Measurements from ENCODE around the gene RFT1. TPM values are rescaled to one million over a fixed set of nuclear protein-coding genes. Genes with fewer than 3 reads are reported as not detected.

The RFT1 gene
- total RNA-seq, 1 experiment from 2014 or later = 26.3 TPM

GRCh38 chr3:53171064-53171418 lies 40.8 kb upstream of the RFT1 start (continued):
- no peak for TF ChIP-seq ETV6 (CRISPR knock-in tag; IDR thresholded peaks at IDR 0.05)
- no peak for TF ChIP-seq MAX (CRISPR knock-in tag; IDR thresholded peaks at IDR 0.05)
- TF ChIP-seq, protein P1, sequence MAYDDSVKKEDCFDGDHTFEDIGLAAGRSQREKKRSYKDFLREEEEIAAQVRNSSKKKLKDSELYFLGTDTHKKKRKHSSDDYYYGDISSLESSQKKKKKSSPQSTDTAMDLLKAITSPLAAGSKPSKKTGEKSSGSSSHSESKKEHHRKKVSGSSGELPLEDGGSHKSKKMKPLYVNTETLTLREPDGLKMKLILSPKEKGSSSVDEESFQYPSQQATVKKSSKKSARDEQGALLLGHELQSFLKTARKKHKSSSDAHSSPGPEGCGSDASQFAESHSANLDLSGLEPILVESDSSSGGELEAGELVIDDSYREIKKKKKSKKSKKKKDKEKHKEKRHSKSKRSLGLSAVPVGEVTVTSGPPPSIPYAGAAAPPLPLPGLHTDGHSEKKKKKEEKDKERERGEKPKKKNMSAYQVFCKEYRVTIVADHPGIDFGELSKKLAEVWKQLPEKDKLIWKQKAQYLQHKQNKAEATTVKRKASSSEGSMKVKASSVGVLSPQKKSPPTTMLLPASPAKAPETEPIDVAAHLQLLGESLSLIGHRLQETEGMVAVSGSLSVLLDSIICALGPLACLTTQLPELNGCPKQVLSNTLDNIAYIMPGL (CRISPR knock-in tag; IDR thresholded peaks at IDR 0.05) = no peak
- TF ChIP-seq, protein P2, sequence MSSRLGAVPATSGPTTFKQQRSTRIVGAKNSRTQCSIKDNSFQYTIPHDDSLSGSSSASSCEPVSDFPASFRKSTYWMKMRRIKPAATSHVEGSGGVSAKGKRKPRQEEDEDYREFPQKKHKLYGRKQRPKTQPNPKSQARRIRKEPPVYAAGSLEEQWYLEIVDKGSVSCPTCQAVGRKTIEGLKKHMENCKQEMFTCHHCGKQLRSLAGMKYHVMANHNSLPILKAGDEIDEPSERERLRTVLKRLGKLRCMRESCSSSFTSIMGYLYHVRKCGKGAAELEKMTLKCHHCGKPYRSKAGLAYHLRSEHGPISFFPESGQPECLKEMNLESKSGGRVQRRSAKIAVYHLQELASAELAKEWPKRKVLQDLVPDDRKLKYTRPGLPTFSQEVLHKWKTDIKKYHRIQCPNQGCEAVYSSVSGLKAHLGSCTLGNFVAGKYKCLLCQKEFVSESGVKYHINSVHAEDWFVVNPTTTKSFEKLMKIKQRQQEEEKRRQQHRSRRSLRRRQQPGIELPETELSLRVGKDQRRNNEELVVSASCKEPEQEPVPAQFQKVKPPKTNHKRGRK (CRISPR knock-in tag; IDR thresholded peaks at IDR 0.05; ENCODE audit: borderline replicate concordance) = no peak
- no peak for TF ChIP-seq GABPB1 (CRISPR knock-in tag; IDR thresholded peaks at IDR 0.05)
- TF ChIP-seq, protein P3, sequence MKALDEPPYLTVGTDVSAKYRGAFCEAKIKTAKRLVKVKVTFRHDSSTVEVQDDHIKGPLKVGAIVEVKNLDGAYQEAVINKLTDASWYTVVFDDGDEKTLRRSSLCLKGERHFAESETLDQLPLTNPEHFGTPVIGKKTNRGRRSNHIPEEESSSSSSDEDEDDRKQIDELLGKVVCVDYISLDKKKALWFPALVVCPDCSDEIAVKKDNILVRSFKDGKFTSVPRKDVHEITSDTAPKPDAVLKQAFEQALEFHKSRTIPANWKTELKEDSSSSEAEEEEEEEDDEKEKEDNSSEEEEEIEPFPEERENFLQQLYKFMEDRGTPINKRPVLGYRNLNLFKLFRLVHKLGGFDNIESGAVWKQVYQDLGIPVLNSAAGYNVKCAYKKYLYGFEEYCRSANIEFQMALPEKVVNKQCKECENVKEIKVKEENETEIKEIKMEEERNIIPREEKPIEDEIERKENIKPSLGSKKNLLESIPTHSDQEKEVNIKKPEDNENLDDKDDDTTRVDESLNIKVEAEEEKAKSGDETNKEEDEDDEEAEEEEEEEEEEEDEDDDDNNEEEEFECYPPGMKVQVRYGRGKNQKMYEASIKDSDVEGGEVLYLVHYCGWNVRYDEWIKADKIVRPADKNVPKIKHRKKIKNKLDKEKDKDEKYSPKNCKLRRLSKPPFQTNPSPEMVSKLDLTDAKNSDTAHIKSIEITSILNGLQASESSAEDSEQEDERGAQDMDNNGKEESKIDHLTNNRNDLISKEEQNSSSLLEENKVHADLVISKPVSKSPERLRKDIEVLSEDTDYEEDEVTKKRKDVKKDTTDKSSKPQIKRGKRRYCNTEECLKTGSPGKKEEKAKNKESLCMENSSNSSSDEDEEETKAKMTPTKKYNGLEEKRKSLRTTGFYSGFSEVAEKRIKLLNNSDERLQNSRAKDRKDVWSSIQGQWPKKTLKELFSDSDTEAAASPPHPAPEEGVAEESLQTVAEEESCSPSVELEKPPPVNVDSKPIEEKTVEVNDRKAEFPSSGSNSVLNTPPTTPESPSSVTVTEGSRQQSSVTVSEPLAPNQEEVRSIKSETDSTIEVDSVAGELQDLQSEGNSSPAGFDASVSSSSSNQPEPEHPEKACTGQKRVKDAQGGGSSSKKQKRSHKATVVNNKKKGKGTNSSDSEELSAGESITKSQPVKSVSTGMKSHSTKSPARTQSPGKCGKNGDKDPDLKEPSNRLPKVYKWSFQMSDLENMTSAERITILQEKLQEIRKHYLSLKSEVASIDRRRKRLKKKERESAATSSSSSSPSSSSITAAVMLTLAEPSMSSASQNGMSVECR (CRISPR knock-in tag; IDR thresholded peaks at IDR 0.05; ENCODE audit: borderline replicate concordance) = no peak
- TF ChIP-seq ATF6 (CRISPR knock-in tag; IDR thresholded peaks at IDR 0.05) = no peak
- no peak for TF ChIP-seq ZBTB21 (CRISPR knock-in tag; IDR thresholded peaks at IDR 0.05; ENCODE audit: borderline replicate concordance)
- no peak for TF ChIP-seq OVOL2 (CRISPR knock-in tag; IDR thresholded peaks at IDR 0.05; ENCODE audit: borderline replicate concordance)
- TF ChIP-seq, protein P4, sequence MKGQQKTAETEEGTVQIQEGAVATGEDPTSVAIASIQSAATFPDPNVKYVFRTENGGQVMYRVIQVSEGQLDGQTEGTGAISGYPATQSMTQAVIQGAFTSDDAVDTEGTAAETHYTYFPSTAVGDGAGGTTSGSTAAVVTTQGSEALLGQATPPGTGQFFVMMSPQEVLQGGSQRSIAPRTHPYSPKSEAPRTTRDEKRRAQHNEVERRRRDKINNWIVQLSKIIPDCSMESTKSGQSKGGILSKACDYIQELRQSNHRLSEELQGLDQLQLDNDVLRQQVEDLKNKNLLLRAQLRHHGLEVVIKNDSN (CRISPR knock-in tag; IDR thresholded peaks at IDR 0.05) = no peak
- TF ChIP-seq SP1 (CRISPR knock-in tag; conservative IDR thresholded peaks at IDR 0.05) = no peak
- TF ChIP-seq CREB1 (CRISPR knock-in tag; IDR thresholded peaks at IDR 0.05) = no peak
- TF ChIP-seq ZNF317 (CRISPR knock-in tag; IDR thresholded peaks at IDR 0.05; ENCODE audit: borderline replicate concordance, low read depth) = no peak

DNA sequence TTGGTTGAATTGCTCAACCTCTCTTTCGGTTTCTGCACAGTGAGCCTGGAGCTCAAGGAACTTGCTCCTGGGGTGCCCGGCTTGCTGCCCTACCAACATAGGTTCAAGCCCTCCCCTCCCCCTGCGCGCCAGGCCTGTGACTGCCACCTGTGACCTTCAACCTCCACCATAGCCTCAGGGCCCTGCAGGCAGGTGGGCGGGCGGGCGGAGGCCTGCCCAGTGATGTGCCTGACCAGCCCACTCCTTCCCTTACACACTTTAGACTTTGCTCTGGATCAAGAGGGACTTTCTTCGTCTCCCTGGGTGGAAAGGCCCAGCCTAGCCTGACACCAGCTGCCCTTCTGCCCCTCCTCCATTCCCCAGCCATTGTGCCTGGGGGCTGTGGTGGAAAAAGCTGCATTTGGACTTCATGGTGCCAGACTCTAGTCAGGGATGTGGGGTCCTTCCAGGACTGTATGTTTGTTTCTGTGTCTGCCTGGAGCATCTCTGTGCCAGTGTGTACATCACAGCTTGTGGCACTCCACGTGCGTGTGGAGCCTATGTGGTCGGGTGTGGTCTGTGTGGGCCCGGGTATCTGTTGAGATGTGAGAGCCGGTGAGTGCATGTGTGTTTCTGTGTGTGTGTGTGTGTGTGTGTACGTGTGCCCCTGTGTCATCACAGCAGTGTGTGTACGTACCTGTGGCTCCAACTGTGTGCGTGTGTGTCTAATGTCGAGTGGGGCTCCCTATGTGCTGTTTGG lies 40.3 kb upstream of the RFT1 start:
- no peaks in the 10 kb centered on the region for H3K36me3 Mint-ChIP-seq
- H3K27ac Mint-ChIP-seq = peak overlapping the region; percentile 81; the same call in 1 of the 2 replicates
- ATAC-seq = no peak
- ChIA-PET CTCF (interaction anchor here (1.7 to 3.8 kb wide), 6 partner anchors 10 to 60 kb away, joined by 4 to 22 read pairs (median 9); partner anchors contain the start of gene PRKCD), POLR2A (interaction anchor here (1.2 kb wide), 1 partner anchor 10 kb away, joined by 4 read pairs; no protein-coding TSS in a partner anchor)
- DNase-seq (ENCODE audit: low spot score) = no peak
- H3K4me1 Mint-ChIP-seq = peaks cover 55% of the 10 kb centered on the region
- H3K9me3 Mint-ChIP-seq = no peaks in the 10 kb centered on the region
- H3K27me3 Mint-ChIP-seq (ENCODE audit: low read depth) = no peaks in the 10 kb centered on the region
- H3K4me3 Mint-ChIP-seq = no peak overlapping the region
- TF ChIP-seq ATF2 (CRISPR knock-in tag; IDR thresholded peaks at IDR 0.05; ENCODE audit: borderline replicate concordance, low read depth) = no peak
- no peak for TF ChIP-seq OVOL2 (CRISPR knock-in tag; IDR thresholded peaks at IDR 0.05; ENCODE audit: borderline replicate concordance)
- no peak for TF ChIP-seq MXD4 (CRISPR knock-in tag; IDR thresholded peaks at IDR 0.05; ENCODE audit: borderline replicate concordance)
- no peak for TF ChIP-seq NR2C2 (CRISPR knock-in tag; IDR thresholded peaks at IDR 0.05)
- no peak for TF ChIP-seq KAT7 (CRISPR knock-in tag; IDR thresholded peaks at IDR 0.05; ENCODE audit: borderline replicate concordance)
- no peak for TF ChIP-seq ZNF232 (CRISPR knock-in tag; IDR thresholded peaks at IDR 0.05)

Measured in WTC11 (cell line).